Stimulated activated CD4-positive, alpha-beta T cell treated with anti-CD3 and anti-CD28 coated beads, Interleukin-15, amount 100 ng/mL, for 48 hours (primary cell): ENCODE data around the gene PGAM1.
"Not testable (repeated sequence)": the region's sequence is repeated elsewhere in the genome, so short reads cannot be mapped to it uniquely, and the experiment has no call there.

Experiments used
- DNase-seq, 2 donors: peaks; one replicate each; pipeline ENCODE4 v3.0.0-alpha.2; 2020; ENCODE audit warnings: low read depth in 2 of 2

The PGAM1 gene

GRCh38 chr10:97425964-97426775, at the start of gene PGAM1:
Gene PGAM1, plus strand, starts transcription at chr10:97426191. Its CDS starts 117 bp downstream, at chr10:97426308.
- DNase-seq = peak; percentile 92 to 93

DNA sequence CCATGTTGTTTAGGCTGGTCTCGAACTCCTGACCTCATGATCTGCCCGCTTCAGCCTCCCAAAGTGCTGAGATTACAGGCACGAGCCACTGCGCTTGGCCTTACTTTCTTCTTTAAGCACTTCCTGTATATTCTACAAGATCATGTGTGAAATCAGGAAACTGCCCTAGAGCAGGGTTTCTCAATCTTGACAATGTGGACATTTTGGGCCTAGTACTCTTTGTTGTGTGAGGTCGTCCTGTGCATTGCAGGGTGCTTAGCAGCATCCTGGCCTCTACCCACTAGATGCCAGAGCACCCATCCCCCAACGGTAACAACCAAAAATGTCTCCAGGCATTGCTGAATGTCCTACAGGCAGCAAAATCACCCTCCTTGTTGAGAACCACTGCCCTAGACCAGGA, 49.6 kb upstream of the PGAM1 start:
- no peak for DNase-seq

DNA sequence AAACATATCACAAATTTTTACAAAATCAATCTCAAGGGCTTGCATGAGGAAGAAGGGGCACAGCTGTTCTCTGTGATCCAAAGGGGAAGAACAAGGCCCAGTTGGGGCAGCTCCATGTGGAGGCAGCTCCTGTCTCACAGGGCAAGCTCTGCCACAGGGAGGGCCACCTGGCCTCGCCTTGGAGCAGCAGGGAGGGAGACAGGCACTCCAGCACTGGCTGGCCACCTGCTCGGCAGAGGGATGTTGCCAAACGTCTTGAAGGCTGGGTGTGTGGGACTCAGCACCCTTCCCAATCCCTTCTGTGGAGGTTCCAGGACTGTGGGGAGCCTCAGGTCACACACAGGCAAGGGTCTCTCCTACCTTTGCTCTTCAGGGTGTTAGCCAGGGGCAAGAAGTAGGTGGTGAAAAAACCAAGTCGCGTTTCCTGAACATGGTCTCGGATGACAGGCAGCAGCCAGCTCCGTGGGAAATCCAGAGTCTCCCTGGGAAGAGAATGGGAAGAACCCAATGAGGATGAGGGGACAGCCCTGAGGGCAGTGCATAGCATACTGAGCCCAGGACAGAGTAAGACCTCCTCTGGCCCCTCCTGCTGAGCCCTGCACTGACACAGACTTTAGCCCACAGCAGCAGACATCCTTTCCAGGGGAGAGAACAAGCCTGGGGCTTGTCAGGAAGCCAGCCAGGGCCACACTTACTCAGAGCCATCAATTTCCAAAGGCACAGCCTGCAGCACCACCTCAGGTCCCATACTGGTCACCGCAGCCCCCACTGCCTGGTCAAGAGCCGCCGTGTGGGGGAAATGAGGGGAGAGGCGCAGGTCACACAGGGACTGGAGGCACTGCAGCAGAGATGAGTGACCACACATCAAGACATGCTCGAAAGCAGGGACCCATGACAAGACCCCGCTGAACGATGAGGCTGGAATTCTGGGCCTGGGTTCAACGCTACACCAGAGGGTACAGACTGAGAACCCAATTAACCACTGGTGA, 46.8 kb upstream of the PGAM1 start:
- DNase-seq = no peak

GRCh38 chr10:97380516-97380915, 45.5 kb upstream of the PGAM1 start:
- DNase-seq = no peak

DNA sequence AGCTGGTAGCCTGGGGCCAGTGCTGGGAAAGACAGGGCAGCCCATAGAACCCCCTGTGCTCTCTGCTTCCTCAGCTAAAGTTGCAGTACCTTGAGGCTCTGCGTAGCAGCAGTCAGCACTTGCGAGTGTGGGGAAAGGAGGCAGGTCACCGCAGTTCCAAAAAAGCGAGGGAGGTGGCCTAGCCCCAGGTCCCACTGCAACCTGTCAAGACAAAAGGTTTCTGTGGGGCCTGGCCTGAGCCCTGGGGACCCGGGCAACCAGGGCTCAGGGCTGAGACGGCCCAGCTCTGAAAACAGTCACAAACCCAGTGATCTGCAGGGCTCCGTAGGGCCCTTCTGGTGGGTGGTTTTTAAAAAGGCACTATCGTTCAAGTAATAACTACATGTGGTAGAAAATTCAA, 44.4 kb upstream of the PGAM1 start:
- DNase-seq = no peak

DNA sequence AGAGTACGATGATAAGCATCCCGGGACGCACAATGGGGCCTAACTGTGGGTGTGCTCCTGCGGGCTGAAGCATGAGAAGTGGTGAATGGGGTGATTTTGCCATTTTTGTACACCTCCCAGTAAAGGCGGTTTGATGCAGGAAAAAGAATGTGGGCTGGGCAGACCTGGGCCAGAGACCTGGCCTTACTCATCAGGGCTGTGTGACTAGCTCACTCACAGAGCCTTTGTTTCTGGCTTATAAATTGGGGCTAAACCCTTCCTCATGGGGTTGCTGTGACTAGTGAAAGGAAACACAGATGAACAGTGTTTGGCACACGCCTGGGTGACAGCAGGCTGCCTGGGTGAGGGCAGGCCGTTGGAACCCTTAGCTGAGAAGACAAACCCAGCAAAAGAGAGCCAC, 42.8 kb upstream of the PGAM1 start:
- no peak for DNase-seq

DNA sequence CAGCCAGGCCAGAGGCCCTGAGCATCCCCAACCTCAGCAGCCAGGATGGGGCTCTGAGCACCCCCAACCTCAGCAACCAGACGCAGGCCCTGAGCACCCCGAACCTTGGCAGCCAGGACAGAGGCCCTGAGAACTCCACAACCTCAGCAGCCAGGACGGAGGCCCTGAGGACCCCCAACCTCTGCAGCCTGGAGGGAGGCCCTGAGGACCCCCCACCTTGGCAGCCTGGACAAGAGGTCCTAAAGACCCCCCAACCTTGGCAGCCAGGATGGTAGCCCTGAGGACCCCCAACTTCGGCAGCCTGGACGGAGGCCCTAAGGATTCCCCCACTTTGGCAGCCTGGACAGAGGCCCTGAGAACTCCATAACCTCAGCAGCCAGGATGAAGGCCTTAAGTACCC, 41.8 kb upstream of the PGAM1 start:
- DNase-seq = no peak

DNA sequence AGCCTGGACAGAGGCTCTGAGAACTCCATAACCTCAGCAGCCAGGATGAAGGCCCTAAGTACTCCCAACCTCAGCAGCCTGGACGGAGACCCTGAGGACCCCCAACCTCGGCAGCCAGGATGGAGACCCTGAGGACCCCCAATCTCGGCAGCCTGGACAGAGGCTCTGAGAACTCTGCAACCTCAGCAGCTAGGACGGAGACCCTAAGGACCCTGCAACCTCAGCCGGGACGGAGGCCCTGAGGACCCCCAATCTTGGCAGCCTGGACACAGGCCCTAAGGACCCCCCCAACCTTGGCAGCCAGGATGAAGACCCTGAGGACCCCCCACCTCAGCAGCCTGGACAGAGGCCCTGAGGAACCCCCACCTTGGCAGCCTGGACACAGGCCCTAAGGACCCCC, 41.4 kb upstream of the PGAM1 start:
- no peak for DNase-seq

- DNase-seq = no peak
These were observed 40.4 kb upstream of the PGAM1 start for GRCh38 chr10:97385565-97385964.

GRCh38 chr10:97388152-97388551, 37.8 kb upstream of the PGAM1 start:
- DNase-seq = no peak

DNA sequence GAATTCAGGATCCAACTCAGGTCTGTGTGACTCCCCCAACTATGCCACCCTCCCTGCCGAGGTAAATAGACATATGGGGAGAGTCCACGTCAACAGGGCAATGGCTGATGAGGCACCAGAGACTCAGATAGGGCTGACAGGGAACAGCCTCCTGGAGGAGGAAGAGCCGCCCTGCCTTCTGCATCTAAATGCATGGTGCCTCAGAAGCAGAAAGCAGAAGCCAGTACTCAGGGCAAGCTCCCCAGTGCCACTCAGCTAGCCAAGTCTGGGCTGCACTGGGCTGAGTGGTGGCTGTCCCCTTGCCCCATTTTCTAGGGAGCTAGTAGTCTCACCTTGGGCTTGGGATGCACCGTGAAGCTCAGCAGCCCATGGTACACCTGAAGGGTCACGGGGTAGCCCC, 35.9 kb upstream of the PGAM1 start:
- no peak for DNase-seq

DNA sequence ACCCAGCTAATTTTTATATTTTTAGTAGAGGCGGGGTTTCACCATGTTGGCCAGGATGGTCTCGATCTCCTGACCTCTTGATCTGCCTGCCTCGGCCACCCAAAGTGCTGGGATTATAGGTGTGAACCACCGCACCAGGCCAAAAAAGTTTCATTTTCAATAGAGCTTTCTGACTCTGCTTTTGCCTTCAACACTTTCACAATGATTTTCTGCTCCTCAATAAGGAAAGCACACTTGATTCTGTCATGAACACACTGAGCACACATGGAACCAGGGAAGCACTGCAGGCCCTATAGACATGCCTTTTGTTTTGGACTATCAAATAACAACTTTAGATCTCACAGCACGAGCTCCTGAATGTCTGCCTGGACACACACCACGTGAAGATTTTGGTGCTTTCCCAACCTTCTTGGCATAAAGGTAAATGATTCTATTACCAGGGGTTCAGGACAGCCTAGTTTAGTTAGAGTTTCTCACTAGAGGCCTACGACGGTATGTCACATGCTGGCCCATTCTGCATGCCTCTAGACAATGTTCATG, 32.9 kb upstream of the PGAM1 start:
- no peak for DNase-seq

- DNase-seq = no peak
These were observed 29.9 kb upstream of the PGAM1 start for GRCh38 chr10:97396056-97396455.

DNA sequence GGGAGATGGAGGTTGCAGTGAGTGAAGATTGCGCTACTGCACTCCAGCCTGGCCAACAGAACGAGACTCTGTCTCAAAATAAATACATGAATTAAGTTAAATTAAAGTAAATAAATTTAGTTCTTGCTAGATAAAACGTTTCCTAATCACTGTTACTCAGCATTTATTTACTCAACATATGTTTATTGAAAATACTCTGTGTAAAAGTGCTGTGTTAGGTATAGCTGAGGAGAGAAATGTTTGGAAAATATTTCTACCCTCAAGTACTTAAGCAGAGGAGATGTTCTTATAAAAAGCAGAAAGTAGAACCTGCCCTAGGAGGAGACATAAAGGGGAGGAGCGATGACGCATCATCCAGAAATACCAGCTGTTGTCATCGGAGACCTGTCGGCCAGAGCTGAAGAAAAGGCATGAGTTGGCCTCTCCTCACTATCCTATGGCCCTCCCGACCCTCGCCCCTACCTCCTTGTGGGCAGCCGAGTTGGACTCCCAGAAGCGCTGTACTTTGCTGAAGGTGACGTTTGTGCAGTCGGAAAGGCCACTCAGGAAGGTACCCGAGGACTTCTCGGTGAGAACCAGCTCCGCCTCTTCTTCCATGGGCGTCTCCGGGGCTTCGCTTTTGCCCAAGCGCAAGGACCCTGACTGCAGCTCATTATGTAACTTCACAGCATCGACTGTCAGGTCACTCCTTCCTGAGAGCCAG, 26.0 kb upstream of the PGAM1 start:
- no peak for DNase-seq

- DNase-seq = peak; percentile 78
These were observed 25.1 kb upstream of the PGAM1 start, which contains the start of gene RRP12 for GRCh38 chr10:97400665-97401454. Gene RRP12, minus strand, starts transcription at chr10:97401340. Its CDS starts 109 bp downstream, at chr10:97401231.

DNA sequence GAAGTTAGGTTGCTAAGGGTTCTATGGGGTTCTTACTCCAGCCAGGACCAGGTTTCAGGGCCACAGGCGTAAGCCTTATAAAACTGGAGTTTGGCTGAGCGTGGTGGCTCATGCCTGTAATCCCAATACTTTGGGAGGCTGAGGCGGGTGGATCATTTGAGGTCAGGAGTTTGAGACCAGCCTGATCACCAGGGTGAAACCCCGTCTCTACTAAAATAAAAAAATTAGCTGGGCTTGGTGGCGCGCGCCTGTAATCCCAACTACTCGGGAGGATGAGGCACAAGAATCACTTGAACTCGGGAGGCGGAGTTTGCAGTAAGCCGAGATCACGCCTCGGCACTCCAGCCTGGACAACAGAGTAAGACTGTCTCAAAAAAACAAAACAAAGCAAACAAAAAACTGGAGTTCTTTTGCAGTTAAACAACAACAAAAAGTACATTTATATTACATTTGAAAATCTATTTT, 24.5 kb upstream of the PGAM1 start:
- no peak for DNase-seq

DNA sequence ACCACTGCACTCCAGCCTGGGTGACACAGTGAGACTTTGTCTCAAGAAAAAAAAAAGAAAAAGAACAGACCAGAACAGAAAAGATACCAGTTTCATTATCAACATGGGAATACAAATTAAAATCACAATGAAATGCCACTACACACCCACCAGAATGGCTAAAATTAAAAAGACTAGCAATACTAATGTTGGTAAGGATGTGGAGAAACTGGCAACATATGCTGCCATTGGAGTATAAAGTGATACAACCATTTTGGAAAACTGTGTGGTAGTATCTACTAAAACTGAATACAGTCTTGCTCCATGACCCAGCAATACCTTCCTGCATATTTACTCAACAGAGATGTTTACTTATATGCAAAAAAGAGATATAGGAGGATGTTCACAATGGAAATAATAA, 21.9 kb upstream of the PGAM1 start:
- DNase-seq = no peak

- no peak for DNase-seq
These were observed 19.9 kb upstream of the PGAM1 start for GRCh38 chr10:97406064-97406463.

DNA sequence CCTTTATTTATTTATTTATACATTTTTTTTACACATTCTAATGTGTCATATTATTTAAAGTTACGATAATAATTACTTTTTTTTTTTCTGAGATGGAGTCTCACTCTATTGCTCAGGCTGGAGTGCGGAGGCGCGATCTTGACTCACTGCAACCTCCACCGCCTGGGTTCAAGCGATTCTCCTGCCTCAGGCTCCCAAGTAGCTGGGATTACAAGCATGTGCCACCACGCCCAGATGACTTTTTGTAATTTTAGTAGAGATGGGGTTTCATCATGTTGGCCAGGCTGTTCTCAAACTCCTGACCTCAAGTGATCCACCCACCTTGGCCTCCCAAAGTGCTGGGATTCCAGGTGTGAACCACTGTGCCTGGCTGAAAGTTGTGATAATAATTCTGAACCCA, 19.5 kb upstream of the PGAM1 start:
- not testable (repeated sequence) for DNase-seq

DNA sequence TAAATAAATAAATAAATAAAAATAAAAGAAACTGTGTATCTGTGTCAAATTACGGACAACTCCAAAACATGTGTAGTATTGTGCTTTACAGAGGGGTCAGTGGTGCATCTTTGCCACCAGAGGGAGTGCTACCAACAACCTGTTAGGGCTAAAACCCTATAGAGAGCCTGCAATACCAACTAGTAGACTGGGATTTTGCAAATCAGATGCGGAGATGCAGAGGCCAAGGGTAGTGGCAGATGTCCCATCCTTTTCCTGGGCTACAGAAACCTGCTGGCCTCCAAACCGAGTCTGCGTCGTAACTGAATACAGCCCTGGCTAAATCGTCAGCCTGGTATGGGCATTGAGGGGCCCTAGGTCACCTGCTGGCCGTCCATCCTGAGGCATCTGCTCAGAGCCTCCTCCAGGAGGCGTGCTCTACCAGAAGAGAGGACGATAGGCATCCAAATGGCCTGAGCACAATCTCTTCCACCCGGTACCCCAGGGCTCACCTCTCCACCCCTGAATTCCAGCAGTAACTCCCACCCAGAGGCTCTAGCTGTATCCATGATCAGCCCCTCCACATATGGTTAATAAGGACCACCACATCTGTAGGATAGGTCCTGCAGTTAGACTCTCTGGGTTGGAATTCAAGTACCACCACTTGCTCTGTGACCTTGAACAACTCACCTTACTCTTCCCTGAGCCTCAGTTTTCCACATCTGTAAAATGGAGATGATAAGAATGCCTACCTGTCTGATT, 18.6 kb upstream of the PGAM1 start:
- DNase-seq = no peak
